GM18508 (cell line): Measurements from ENCODE around the gene USP3.
"Not testable (repeated sequence)": the region's sequence is repeated elsewhere in the genome, so short reads cannot be mapped to it uniquely, and the experiment has no call there.

ENCODE experiments used
- ATAC-seq: cut with Tn5 transposase; IDR thresholded peaks from one replicate; pipeline ENCODE4 v1.9.1; 2021; ENCODE audit warnings: moderate number of reproducible peaks; ENCODE audit not compliant: insufficient read depth, unreplicated experiment

Gene USP3

DNA sequence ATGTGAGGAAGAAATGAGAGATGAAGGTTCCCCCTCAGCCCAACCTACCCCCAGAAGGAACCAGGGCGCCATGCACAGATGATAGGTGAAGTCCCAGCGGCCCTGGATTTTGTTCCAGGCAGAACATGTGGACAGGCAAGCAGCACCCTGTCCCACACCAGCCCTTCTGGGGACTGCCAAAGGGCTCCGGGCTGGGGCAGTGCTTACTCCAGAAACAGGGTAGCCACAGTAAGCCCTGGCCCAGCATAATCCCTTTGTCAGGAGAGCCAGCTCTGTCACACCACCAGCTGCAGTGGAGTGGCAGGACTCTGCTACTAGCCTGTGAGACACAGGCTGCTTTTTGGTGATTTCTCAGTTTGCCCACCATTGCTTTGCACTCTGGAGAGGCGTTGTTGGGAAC, 99.1 kb downstream of the USP3 start:
- no peak for ATAC-seq

DNA sequence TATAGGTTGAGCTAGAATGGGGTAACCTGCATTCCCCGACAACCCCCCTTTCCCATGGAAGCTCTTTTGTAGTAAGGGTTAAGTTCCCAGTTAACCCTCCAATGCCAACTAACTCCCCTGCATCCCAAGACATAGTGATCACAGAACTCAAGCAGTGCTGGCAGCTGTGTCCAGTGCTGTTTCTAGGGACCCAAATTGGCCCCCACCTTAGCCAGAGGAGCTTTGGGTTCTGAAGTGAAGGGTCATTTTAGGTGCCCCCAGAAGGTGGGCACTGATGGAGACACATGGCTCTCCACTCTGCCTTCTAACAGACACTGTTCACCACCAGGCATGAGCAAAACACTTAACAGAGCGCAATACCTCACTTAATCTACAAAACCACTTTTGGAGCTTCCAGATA, 99.9 kb downstream of the USP3 start:
- ATAC-seq = no peak

DNA sequence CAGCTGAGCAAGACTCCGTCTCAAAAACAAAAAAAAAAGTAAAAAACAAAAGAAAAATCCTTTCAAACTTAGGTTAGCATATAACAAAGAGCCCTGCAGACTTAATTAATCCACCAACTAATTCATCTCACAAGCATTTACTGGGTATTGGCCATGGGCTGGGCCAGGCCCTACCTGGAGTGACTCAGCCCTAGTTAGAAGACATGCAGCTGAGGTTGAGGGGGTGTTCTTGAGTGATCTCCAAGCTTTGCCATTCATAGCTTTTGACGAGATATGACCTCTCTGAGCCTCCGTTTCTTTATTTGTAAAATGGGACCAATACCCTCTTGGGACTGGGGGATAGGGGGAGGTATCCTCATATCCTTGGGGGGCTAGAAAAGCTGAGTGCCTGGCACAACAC, 100.6 kb downstream of the USP3 start:
- ATAC-seq = no peak

DNA sequence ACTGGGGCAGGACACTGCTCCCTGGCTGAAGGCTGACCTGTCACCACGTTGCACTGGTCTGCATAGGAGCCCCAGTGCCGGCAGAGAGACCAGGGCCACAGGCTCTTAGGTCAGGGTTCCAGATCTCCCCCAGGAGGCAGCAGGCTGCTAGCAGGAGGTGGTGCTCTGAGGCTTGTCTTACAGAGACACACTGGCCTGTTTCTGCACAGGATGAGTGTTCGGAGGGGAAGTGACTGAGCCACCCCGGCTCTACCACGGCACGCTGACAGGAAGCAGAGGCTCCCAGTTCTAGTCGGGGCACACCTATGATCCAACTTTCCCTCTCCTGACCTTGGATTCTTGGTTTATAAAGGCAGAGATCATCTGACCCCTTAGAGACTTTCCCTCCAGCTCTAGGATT, 101.4 kb downstream of the USP3 start:
- no peak for ATAC-seq

DNA sequence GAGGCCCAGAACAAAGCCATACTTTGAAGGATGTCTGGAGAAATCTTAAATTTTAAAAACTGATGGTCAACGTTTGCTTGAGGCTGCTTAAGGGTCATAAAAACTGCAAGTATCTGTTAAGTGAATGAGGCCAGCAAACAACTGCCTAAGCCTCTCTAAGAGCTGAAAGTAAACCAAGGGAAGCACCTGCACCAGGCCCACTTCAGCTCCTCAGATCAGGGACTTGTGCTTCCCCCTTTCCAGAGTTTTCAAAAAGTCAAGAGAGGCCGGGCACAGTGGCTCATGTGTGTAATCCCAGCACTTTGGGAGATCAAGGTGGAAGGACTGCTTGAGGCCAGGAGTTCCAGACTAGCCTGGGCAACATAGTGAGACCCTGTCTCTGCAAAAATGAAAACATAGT, 101.9 kb downstream of the USP3 start:
- ATAC-seq = no peak

DNA sequence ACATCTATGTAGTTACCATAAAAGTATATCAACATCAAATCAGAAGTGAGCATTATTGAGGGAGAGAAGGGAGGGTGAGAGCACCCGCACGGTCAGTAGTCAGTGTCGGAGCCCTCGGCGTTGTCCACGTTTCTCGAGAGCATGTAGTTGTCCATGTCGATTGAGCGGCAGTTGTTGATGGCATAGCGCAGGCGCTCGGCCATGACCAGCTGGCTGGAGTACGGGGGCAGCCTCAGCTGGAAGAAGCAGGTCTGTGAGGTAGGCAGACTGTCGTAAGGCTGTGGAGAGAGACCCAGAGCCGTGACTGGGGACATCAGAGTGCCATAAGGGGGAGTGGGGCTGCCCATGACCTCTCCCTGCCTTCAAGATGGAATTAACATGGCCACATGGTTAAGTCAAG, 104.6 kb downstream of the USP3 start:
- no peak for ATAC-seq

DNA sequence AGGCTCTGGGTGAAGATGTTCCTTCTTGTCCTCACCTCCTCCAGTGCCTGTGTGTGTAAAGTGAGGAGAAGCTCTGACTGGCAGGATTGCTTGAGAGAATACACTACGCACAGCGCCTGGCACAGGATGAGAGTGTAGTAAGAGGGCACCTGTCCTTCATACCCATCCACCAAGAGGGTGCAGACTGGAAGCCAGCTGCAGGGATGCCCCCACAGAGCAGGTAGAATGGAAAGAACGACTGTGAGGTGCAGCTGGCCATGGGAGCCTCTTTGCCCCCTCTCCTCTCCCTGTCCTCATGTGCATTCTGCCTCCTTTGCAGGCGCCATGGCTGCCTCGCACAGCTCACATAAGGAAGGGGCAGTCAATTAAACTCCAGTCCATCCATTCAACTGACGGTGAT, 105.1 kb downstream of the USP3 start:
- no peak for ATAC-seq

DNA sequence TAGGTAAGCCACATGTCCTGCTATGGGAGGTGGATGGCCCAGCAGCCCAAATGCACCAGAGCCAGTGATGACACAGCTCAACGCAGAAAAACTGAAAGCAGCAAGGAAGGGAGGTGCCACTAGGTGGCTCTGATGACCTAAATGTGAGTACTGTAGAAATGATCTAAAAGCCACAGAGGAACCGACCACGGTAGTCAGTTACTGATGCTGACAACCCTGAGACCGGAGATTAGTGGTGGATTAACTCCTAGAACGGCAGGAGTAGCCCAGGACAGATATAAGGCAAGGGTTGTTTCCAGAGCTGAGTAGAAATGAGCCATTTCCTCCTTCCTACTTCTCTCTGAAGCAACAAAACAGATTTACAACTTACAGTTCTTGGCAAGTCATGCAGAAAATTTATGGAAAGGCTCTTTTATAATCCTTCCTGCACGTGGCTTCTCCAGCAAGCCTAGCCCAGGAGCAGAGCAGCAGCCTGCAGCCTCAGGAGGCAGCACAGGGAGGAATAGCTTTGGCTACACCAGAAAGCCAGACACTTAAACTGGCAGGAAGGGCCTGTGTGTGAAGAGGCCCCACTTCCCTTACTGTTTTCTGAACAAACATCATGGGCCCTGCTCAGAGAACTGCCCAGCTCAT, 105.9 kb downstream of the USP3 start:
- ATAC-seq = no peak

DNA sequence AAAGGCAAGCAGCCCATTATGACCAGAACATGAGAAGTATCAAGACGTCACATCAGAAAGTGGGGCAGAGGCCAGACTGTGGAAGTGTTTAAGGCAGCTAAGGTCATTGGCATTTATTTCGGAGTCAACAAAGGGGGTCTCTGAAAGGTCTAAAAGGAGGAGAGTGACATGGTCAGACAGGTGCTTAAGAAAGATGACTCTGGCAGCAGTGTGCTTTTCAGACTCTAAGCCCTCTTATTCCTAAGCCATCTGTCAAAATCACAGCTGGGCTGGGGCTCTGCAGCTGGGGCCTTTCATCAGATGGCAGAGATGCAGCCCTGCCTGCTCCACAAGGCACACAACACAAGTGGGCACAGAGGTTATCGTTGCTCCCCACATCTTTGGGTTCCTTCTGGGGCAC, 106.8 kb downstream of the USP3 start:
- no peak for ATAC-seq

DNA sequence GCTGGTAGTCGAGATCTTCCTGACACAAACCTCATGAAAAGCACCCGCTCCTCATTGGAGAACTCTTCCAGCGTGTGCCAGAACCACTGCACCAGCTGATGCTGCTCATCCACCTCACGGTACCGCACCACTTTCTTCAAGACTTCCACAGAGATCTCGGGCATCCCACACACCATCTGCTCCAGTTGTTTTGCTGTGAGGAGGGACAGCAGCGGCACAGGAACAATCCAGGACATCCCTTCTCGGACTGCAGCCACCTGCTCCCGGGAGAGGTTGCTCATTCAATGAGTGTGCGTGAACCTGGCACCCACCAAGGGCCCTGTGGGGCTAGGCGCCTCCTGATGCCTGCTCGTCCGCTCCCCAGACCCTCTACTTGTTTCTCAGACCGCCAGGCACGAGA, 107.9 kb downstream of the USP3 start:
- no peak for ATAC-seq

DNA sequence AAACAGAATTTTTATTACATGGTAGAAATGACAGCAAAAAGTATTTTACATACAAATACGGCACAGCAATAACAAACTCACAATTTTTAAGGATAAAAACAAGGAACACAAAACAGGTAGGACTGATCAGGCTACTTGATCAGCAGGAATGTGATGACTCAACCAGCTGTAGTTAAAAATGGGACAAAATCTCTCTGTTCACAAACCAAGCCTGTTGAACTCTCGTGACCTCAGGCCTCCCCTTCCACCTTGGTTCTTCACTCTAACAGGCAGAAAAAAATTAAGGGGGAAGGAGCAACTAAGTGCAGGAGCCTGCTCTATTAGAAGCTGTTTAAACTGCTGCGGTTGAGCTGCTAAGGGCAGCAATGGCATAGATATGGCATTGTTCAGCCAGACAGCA, 111.5 kb downstream of the USP3 start:
- no peak for ATAC-seq

DNA sequence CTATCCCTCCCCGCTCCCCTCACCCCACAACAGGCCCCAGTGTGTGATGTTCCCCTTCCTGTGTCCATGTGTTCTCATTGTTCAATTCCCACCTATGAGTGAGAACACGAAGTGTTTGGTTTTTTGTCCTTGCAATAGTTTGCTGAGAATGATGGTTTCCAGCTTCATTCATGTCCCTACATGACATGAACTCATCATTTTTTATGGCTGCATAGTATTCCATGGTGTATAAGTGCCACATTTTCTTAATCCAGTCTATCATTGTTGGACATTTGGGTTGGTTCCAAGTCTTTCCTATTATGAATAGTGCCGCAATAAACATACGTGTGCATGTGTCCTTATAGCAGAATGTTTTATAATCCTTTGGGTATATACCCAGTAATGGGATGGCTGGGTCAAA, 112.8 kb downstream of the USP3 start:
- ATAC-seq = not testable (repeated sequence)

DNA sequence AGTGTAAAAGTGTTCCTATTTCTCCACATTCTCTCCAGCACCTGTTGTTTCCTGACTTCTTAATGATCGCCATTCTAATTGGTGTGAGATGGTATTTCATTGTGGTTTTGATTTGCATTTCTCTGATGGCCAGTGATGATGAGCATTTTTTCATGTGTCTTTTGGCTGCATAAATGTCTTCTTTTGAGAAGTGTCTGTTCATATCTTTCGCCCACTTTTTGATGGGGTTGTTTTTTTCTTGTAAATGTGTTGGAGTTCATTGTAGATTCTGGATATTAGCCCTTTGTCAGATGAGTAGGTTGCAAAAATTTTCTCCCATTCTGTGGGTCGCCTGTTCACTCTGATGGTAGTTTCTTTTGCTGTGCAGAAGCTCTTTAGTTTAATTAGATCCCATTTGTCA, 113.2 kb downstream of the USP3 start:
- not testable (repeated sequence) for ATAC-seq

DNA sequence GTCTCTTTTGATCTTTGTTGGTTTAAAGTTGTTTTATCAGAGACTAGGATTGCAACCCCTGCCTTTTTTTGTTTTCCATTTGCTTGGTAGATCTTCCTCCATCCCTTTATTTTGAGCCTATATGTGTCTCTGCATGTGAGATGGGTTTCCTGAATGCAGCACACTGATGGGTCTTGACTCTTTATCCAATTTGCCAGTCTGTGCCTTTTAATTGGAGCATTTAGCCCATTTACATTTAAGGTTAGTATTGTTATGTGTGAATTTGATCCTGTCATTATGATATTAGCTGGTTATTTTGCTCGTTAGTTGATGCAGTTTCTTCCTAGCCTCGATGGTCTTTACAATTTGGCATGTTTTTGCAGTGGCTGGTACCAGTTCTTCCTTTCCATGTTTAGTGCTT, 116.4 kb downstream of the USP3 start:
- not testable (repeated sequence) for ATAC-seq

DNA sequence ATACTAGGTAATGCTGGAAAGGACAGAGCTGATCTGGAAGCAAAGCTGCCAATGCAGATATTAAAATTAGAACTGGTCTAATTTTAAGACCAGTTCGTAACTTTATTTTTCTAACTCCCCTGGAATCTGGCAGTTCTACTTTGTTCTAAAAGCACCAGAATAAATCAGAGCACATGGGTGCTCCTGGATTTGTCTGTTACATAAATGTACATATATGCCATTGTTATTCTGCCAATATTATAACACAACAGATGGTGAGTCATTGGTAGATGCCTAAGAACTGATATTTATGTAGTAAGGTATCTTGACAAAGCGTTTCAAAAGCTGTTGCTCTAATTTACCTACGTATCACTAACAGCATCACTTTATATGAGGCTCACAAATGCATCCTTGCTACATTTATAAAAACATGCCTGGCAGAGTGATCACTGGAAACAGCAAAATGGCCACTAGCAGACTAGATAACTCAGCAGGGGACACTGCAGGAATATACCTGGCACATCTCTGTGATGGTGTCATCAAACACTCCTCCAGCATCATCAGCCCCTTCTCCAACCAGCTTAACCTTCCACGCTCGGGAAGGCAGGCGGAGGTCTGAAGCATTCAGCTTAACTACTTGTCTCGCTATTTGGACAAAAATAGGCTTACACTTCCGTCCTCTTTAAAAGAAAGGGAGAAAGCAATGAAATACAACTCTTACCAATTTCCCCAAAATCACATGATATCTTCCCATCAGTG, 119.0 kb downstream of the USP3 start:
- ATAC-seq = no peak

DNA sequence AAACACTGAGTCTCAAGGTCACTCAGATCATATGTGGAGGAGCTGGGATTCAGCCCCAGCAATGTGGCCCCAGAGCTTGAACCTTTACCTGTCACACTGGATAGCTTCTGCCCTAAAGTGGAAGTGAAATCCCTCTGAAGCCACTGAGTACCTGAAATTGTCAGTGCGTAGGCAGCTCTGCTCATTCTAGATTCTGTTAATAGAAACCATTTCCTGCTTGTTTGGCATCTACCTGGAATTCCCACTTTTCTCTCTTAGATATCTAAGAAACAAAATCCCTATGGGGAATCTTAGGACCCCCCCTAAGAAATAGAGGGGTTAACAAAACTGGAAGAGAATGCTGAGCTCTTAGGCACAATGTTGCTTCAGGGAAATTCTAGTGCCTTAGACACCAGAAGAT, 122.6 kb downstream of the USP3 start:
- ATAC-seq = no peak

DNA sequence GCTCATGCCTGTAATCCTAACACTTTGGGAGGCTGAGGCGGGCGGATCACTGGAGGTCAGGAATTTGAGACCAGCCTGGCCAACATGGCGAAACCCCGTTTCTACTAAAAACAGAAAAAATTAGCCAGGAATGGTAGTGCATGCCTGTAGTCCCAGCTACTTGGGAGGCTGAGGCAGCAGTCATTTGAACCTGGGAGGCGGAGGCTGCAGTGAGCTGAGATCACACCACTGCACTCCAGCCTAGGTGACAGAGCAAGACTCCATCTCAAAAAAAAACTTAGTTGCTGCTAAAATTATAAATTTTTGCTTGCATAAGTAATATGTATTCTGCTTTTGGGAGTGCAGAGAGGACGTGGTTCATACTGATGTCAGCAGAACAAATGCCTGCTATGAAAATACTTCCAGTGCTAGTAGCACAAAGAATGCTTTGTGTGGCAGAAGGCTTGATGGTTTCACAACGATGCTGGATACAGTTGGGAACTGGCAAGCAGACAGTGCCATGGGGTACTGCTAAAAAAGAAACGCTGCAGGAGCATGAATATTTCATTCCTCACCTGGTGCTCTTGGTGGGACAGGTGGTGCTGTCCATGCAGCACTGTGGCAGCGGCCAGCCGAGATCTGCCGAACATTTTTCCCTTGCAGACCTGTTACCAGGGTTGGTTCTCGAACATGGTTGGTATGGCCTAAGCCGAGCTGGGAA, 123.9 kb downstream of the USP3 start:
- no peak for ATAC-seq

DNA sequence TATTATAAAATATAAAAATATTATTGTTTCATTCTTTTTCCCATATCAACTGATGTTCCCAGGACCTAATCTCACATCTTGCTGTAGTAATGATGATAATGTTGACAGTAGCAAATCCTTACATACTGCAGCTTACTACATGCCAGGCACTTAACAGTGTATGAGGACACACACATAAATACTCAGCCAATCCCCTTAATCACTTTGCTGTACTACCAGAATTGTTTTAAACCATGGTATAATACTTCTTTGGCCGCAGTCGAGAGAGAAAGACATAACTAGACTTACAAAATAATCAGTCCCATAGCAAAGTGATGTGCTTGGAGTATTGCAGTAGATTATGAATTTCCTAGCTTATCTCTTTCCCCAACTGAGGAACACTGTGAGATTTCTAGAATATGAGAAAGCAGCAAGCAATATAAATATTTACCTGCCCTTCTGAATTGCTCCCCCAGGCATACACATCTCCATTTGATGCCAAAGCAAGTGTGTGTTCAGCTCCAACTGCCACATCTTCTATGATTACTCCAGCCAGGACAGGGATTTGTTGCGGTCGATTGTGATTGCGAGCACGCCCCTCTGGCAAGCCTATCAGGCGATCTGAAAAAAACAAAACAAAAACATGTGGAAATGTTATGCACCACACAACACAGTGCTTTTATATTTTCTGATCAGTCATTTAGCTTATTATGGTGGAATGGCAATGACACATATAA, 125.8 kb downstream of the USP3 start:
- no peak for ATAC-seq

DNA sequence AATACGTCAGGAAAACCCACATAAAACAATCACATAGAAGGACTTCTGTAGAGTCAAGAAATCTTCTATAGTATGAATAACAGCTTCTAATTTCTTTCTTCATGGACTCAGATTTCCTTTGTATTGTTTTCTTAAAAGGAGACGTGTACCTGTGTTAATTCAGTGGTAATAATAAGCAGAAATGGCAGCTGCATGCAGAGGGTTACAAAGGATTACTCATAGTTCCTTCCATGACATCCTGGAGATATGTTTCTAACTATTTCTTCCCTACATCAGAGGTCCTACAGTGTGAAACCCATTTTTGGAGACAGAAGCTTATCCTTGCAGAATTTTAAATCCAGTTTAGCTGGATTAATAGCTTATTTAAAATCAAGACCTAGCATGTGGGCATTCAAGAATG, 128.9 kb downstream of the USP3 start:
- ATAC-seq = no peak

DNA sequence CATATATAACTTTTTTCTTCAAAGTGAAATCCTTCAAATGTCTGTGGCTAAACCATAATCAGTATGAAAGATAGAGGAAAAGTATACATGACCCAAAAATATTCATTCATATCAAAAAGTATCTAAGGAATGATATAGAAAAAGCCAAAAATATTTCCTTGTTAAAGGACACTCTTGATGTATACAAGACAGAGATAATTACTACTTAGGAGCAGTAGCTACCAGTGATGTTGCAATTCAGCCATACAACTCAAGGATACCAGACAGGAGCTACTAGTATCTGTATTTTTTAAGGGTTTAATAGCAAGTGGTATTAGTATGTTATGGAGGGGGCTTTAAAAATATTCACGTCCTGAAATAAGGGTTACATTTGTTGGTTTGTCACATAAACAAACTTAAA, 129.8 kb downstream of the USP3 start:
- no peak for ATAC-seq

DNA sequence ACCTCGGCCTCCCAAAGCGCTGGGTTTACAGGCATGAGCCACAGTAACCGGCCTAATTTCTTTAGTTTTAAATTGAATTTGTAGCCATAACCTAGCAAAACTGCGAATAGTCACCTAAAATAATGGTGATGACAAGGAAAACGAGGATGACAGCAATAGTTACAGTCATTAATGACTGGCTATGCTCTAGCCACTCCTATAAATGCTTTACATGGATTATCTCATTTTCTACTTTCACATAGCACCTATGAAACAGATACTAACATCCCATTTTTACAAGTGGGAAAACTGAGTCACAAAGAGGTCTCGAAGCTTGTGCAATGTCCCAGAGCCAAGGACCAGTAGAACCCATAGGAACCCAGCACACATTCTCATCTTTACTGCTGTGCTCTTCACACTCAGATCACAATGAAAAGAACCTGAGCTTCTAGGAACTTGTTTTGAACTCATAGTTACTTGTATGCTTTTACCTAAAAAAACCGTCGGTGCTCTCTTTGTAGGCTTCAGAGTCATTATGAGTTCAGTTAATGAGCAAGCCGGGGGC, 132.2 kb downstream of the USP3 start:
- ATAC-seq = no peak
